ENCODE measurements around the gene TENT5A. TPM values are rescaled to one million over a fixed set of nuclear protein-coding genes. Genes with fewer than 3 reads are reported as not detected.
A peak's percentile ranks its signal among the peaks of the same experiment; 100 is the strongest.

TENT5A gene
- total and polyA plus RNA-seq, 8 donors: 7.2 to 23.2 (median 10.0) TPM

DNA sequence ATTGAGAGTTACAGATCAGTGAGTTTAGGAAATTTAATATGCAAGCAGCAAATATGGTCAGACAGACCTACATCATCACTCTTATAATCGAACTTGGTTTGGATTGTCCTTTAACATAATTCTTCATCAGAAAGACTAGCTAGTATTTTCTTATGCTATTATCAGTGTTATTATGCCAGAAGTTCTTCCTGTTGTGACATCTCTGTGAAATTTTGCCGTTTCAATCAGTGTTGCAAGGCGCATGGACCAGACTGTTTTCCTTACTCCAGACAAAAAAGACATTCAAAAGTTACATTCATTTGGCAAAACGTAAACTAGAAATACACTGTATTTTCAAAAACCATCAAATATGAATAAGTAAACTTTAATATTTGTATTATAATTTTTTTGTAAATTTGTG, 5.7 kb upstream of the TENT5A start:
- intact Hi-C loops (cut with DNase I): no loop called here

DNA sequence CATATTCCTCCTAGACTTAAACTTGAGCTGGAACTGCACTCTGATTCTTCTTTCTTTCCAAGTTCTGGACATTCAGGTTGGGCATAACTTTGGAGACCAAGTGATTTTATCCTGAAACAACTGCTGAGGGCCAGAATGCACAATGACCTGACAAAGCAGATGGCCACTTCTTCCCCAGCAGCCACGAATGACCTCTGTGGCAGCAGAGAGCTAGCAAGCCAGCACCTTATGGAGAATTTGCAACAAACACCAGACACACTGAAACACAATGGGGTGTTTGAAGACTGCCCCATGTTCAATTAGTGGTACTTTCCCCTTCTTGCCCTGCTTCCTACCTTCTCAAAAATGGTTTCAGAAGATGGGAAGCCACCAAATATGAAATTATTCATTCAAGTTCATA, 4.2 kb upstream of the TENT5A start:
- TF ChIP-seq, protein P1, sequence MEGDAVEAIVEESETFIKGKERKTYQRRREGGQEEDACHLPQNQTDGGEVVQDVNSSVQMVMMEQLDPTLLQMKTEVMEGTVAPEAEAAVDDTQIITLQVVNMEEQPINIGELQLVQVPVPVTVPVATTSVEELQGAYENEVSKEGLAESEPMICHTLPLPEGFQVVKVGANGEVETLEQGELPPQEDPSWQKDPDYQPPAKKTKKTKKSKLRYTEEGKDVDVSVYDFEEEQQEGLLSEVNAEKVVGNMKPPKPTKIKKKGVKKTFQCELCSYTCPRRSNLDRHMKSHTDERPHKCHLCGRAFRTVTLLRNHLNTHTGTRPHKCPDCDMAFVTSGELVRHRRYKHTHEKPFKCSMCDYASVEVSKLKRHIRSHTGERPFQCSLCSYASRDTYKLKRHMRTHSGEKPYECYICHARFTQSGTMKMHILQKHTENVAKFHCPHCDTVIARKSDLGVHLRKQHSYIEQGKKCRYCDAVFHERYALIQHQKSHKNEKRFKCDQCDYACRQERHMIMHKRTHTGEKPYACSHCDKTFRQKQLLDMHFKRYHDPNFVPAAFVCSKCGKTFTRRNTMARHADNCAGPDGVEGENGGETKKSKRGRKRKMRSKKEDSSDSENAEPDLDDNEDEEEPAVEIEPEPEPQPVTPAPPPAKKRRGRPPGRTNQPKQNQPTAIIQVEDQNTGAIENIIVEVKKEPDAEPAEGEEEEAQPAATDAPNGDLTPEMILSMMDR (IDR thresholded peaks at IDR 0.05): no peak
- DNase-seq: no peak
- no peaks in the 10 kb centered on the region for H3K9me3 ChIP-seq
- H3K27me3 ChIP-seq: peaks cover 0 to 18% of the 10 kb centered on the region in 2 donors
- H3K27ac ChIP-seq: no peak overlapping the region
- peaks cover 0 to 17% of the 10 kb centered on the region in 2 donors for H3K4me1 ChIP-seq
- no peak overlapping the region for H3K4me3 ChIP-seq
- intact Hi-C loops (cut with DNase I): no loop called here
- no peak for ATAC-seq
- no peaks in the 10 kb centered on the region for H3K36me3 ChIP-seq

More for the DNA sequence above, 5.7 kb upstream of the TENT5A start:
- DNase-seq (no peak), ATAC-seq (no peak)
- Histone ChIP-seq H3K27ac (no peak overlapping the region), H3K36me3 (no peaks in the 10 kb centered on the region), H3K9me3 (no peaks in the 10 kb centered on the region), H3K4me1 (peaks cover 0 to 17% of the 10 kb centered on the region in 2 donors), H3K27me3 (peaks cover 0 to 15% of the 10 kb centered on the region in 2 donors), H3K4me3 (no peak overlapping the region)
- TF ChIP-seq, protein P1 (IDR thresholded peaks at IDR 0.05): no peak

DNA sequence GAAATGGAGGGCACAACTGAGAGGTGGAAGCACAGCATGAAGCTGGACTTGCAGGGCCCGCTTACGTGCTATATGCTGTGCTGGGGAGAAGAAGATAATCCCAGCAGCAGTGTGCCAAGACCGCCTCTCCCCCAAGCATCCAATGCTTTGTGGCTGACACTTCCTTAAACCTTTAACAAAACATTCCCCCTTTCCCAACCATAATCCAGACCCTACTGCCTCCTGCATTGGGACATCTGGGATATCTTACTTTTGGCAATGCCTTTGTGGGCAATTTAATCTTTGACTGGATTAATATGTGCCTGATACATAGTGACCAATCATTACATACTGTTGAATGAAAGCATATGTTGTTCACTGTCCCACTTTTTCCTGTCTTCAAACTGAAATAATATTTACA, 3.1 kb upstream of the TENT5A start:
- no peaks in the 10 kb centered on the region for H3K9me3 ChIP-seq
- no peak overlapping the region for H3K4me3 ChIP-seq
- ATAC-seq (no peak), DNase-seq (peak in 1 of 4 donors; percentile 12)
- H3K27ac ChIP-seq: no peak overlapping the region
- no peaks in the 10 kb centered on the region for H3K36me3 ChIP-seq
- peaks cover 0 to 22% of the 10 kb centered on the region in 2 donors for H3K27me3 ChIP-seq
- H3K4me1 ChIP-seq: peaks cover 0 to 25% of the 10 kb centered on the region in 2 donors
- intact Hi-C loops (cut with DNase I): no loop called here
- TF ChIP-seq, protein P1 (IDR thresholded peaks at IDR 0.05): no peak

- H3K27me3 ChIP-seq: peaks cover 0 to 22% of the 10 kb centered on the region in 2 donors
- ATAC-seq (no peak), DNase-seq (no peak)
- TF ChIP-seq, protein P1 (IDR thresholded peaks at IDR 0.05): no peak
- H3K4me3 ChIP-seq: no peak overlapping the region
- intact Hi-C loops (cut with DNase I): no loop called here
- no peaks in the 10 kb centered on the region for H3K36me3 ChIP-seq
- H3K27ac ChIP-seq: no peak overlapping the region
- no peaks in the 10 kb centered on the region for H3K9me3 ChIP-seq
- H3K4me1 ChIP-seq: peaks cover 0 to 29% of the 10 kb centered on the region in 2 donors
Observed at GRCh38 chr6:81754906-81755305, 2.4 kb upstream of the TENT5A start.

- intact Hi-C loops (cut with DNase I): no loop called here
Observed at GRCh38 chr6:81753711-81754577, 1.5 kb upstream of the TENT5A start.

More at GRCh38 chr6:81753711-81754577, 1.5 kb upstream of the TENT5A start:
- ATAC-seq (peak; percentile 67), DNase-seq (peak; percentile 65 to 97 (median 86))
- TF ChIP-seq, protein P1 (IDR thresholded peaks at IDR 0.05): peak; percentile 50 to 62
- Histone ChIP-seq H3K9me3 (no peaks in the 10 kb centered on the region), H3K36me3 (no peaks in the 10 kb centered on the region), H3K27me3 (peaks cover 0 to 22% of the 10 kb centered on the region in 2 donors), H3K27ac (peak overlapping the region; percentile 98 to 99), H3K4me3 (peak overlapping the region; percentile 62 to 70), H3K4me1 (peaks cover 3 to 39% of the 10 kb centered on the region in 2 donors)

Data from left lung (tissue), 10 donors.